SK-N-SH (cell line): ENCODE results near the gene PARN. TPM values are rescaled to one million over a fixed set of nuclear protein-coding genes. Genes with fewer than 3 reads are reported as not detected.

Experiments used
- CTCF ChIA-PET: fragments of 300-600, 350-600 bp; formaldehyde crosslinking; extraction: SDS; loops from one replicate; lab custom pipeline; 2021; lab: Yijun Ruan, JAX
- POLR2A ChIA-PET: fragments of 350-600 bp; sonication (Branson Sonifier 250); formaldehyde crosslinking; extraction: SDS; loops from one replicate; lab custom pipeline; 2020; ENCODE audit warnings: antibody characterized with exemption, inconsistent platforms; lab: Yijun Ruan, JAX
- DNase-seq: peaks from one replicate; pipeline ENCODE4 v3.0.0; 2012
- H2AFZ ChIP-seq: fragments of 200-600 bp; sonication (generic); 2 replicates; pipeline ENCODE4 v1.8.1; 2016; ENCODE audit warnings: antibody characterized with exemption, mild to moderate bottlenecking, low read depth
- H3F3A ChIP-seq: fragments of 200-600 bp; sonication (generic); replicated peaks from 2 replicates; pipeline ENCODE3; 2016; ENCODE audit warnings: antibody characterized with exemption, mild to moderate bottlenecking; ENCODE audit not compliant: insufficient read depth
- H3K27ac ChIP-seq, 2 experiments: fragments of 200-500 bp in 1 of 2; fragments of 200-600 bp in 1 of 2; sonication (Bioruptor generic) in 1 of 2; sonication (generic), shearing (Covaris generic) in 1 of 2; 2 replicates each; pipeline versions ENCODE4 v1.5.1 to v1.6.1; 2014 to 2016; ENCODE audit warnings: low read depth in 2 of 2, inconsistent platforms in 1 of 2, low read length in 1 of 2, mild to moderate bottlenecking in 1 of 2, mixed read lengths in 1 of 2
- H3K27me3 ChIP-seq: fragments of 200-600 bp; sonication (generic), shearing (Covaris generic); 2 replicates; pipeline ENCODE4 v1.6.1; 2016; ENCODE audit warnings: mixed run types; ENCODE audit not compliant: insufficient read depth
- H3K36me3 ChIP-seq, 2 experiments: fragments of 200-500 bp in 1 of 2; fragments of 200-600 bp in 1 of 2; sonication (Bioruptor generic) in 1 of 2; sonication (generic) in 1 of 2; replicated peaks in 1 of 2; 2 replicates each; pipeline versions ENCODE3 to v1.5.1; 2014 to 2016; ENCODE audit warnings: low read length in 1 of 2, mild to moderate bottlenecking in 1 of 2; ENCODE audit not compliant: insufficient read depth in 2 of 2, control insufficient read depth in 1 of 2
- H3K4me1 ChIP-seq, 2 experiments: fragments of 200-500 bp in 1 of 2; fragments of 200-600 bp in 1 of 2; sonication (Bioruptor generic) in 1 of 2; sonication (generic), shearing (Covaris generic) in 1 of 2; 2 replicates each; pipeline versions ENCODE4 v1.5.1 to v1.6.1; 2014 to 2016; ENCODE audit warnings: low read depth in 1 of 2, low read length in 1 of 2, mixed run types in 1 of 2; ENCODE audit not compliant: insufficient read depth in 2 of 2, control insufficient read depth in 1 of 2
- H3K4me2 ChIP-seq: fragments of 200-600 bp; sonication (generic), shearing (Covaris generic); 2 replicates; pipeline ENCODE4 v1.6.1; 2017; ENCODE audit warnings: mixed run types
- H3K4me3 ChIP-seq, 2 experiments: fragments of 200-500 bp in 1 of 2; fragments of 200-600 bp in 1 of 2; sonication (Bioruptor generic) in 1 of 2; sonication (generic), shearing (Covaris generic) in 1 of 2; 2 replicates each; pipeline versions ENCODE4 v1.5.1 to v1.8.1; 2014 to 2016; ENCODE audit warnings: low read depth in 2 of 2, inconsistent platforms in 1 of 2, low read length in 1 of 2, mild to moderate bottlenecking in 1 of 2, mixed read lengths in 1 of 2, moderate library complexity in 1 of 2
- H3K79me2 ChIP-seq: fragments of 200-600 bp; sonication (generic); 2 replicates; pipeline ENCODE4 v1.8.1; 2017; ENCODE audit warnings: mild to moderate bottlenecking; ENCODE audit not compliant: insufficient read depth
- H3K9ac ChIP-seq: fragments of 200-600 bp; sonication (generic); 2 replicates; pipeline ENCODE4 v1.6.1; 2017; ENCODE audit warnings: mixed run types
- H3K9me2 ChIP-seq: fragments of 200-600 bp; sonication (generic); 2 replicates; pipeline ENCODE4 v1.6.1; 2017; ENCODE audit warnings: mixed run types
- H3K9me3 ChIP-seq: fragments of 200-600 bp; sonication (generic); 2 replicates; pipeline ENCODE4 v1.6.1; 2017; ENCODE audit warnings: mixed run types, mild to moderate bottlenecking, moderate library complexity
- H4K20me1 ChIP-seq: fragments of 200-600 bp; sonication (generic); 2 replicates; pipeline ENCODE4 v1.6.1; 2017; ENCODE audit warnings: mild to moderate bottlenecking, mixed run types; ENCODE audit not compliant: insufficient read depth
- ELF1 ChIP-seq: IDR thresholded peaks from 2 replicates; pipeline ENCODE4 v1.4.0; 2012
- EZH2phosphoT487 ChIP-seq: fragments of 200-600 bp; sonication (generic); IDR thresholded peaks from 2 replicates; pipeline ENCODE4 v1.6.1; 2017; ENCODE audit warnings: low read depth, mixed run types, mild to moderate bottlenecking, antibody characterized with exemption, moderate library complexity, borderline replicate concordance
- FOSL2 ChIP-seq: IDR thresholded peaks from 2 replicates; pipeline ENCODE4 v1.4.0; 2012; ENCODE audit warnings: low read depth, mild to moderate bottlenecking, moderate library complexity, borderline replicate concordance
- GABPA ChIP-seq: IDR thresholded peaks from 2 replicates; pipeline ENCODE4 v1.4.0; 2012; ENCODE audit warnings: low read depth, mild to moderate bottlenecking
- MEF2A ChIP-seq: IDR thresholded peaks from 2 replicates; pipeline ENCODE4 v1.4.0; 2012; ENCODE audit warnings: low read depth, borderline replicate concordance
- MXI1 ChIP-seq: IDR thresholded peaks from 2 replicates; pipeline ENCODE4 v1.6.1; 2012; ENCODE audit warnings: mild to moderate bottlenecking, low read depth, low read length, improper control_type of control experiment
- NFIC ChIP-seq: IDR thresholded peaks from 2 replicates; pipeline ENCODE4 v1.4.0; 2012; ENCODE audit warnings: borderline replicate concordance
- NRF1 ChIP-seq: IDR thresholded peaks from 2 replicates; pipeline ENCODE4 v1.6.1; 2012; ENCODE audit warnings: low read depth, mild to moderate bottlenecking, low read length
- RAD21 ChIP-seq: IDR thresholded peaks from 2 replicates; pipeline ENCODE4 v1.6.1; 2012; ENCODE audit warnings: mild to moderate bottlenecking, low read length
- RFX5 ChIP-seq: IDR thresholded peaks from 2 replicates; pipeline ENCODE4 v1.6.1; 2012; ENCODE audit warnings: mild to moderate bottlenecking, improper control_type of control experiment, low read length
- RXRA ChIP-seq: IDR thresholded peaks from 2 replicates; pipeline ENCODE4 v1.4.0; 2012; ENCODE audit warnings: low read depth, mild to moderate bottlenecking, borderline replicate concordance
- SMC3 ChIP-seq: IDR thresholded peaks from 2 replicates; pipeline ENCODE4 v1.6.1; 2012; ENCODE audit warnings: low read depth, low read length, improper control_type of control experiment
- TAF1 ChIP-seq: IDR thresholded peaks from 2 replicates; pipeline ENCODE4 v1.6.1; 2012; ENCODE audit warnings: low read depth, mild to moderate bottlenecking, low read length, moderate library complexity, borderline replicate concordance
- TCF12 ChIP-seq: IDR thresholded peaks from 2 replicates; pipeline ENCODE4 v1.4.0; 2012
- USF1 ChIP-seq: IDR thresholded peaks from 2 replicates; pipeline ENCODE4 v1.4.0; 2012; ENCODE audit warnings: low read depth, borderline replicate concordance
- WGBS: methylation state at CpG from one replicate; pipeline ENCODE4 v1.1.6; 2017; ENCODE audit warnings: low lambda C conversion rate; 5-methylcytosine and 5-hydroxymethylcytosine counted together
- polyA plus RNA-seq, 3 experiments: library from polyadenylated mRNA; depleted of rRNA; stranded (reverse); fragments of >200 nt; gene quantifications; 2 replicates each; pipeline ENCODE4 v1.2.3, GENCODE V29; 2012
- TF ChIP-seq, protein P1 (sequence below): IDR thresholded peaks from 2 replicates; pipeline ENCODE4; 2012
- TF ChIP-seq, protein P2 (sequence below): fragments of 200-600 bp; sonication (generic); IDR thresholded peaks from 2 replicates; pipeline ENCODE4 v1.6.1; 2017; ENCODE audit warnings: antibody characterized with exemption, mild to moderate bottlenecking, moderate library complexity
- TF ChIP-seq, protein P3 (sequence below): fragments of 150-350 bp; IDR thresholded peaks from 2 replicates; pipeline ENCODE4 v1.6.1; 2017; ENCODE audit warnings: antibody characterized with exemption, low read length, low read depth, borderline replicate concordance
- TF ChIP-seq, protein P4 (sequence below): IDR thresholded peaks from 2 replicates; pipeline ENCODE4 v1.4.0; 2012; ENCODE audit warnings: low read depth

Gene PARN
- polyA plus RNA-seq, 1 of the 3 experiments (the other 2 are of a cell fraction): 20.5 TPM

- H3K4me3 ChIP-seq: no peak overlapping the region
- H3K9ac ChIP-seq: no peak overlapping the region
- no peak overlapping the region for H3K4me2 ChIP-seq
- no peaks in the 10 kb centered on the region for H3K9me2 ChIP-seq
- peaks cover 12% of the 10 kb centered on the region for H3F3A ChIP-seq
- peaks cover 0 to 15% of the 10 kb centered on the region in 2 experiments; a peak in 2 of 4 replicates for H3K4me1 ChIP-seq
- no peaks in the 10 kb centered on the region for H3K27me3 ChIP-seq
- no peaks in the 10 kb centered on the region for H4K20me1 ChIP-seq
- no peaks in the 10 kb centered on the region for H3K9me3 ChIP-seq
- no peak overlapping the region for H3K27ac ChIP-seq
- 91% methylated on average over 3 of the region's 3 CpGs for WGBS
- ChIA-PET POLR2A (no interaction called here), CTCF (no interaction called here)
- no peak overlapping the region for H2AFZ ChIP-seq
- DNase-seq: no peak
- H3K36me3 ChIP-seq: no peaks in the 10 kb centered on the region
- TF ChIP-seq SMC3: no peak
- no peak for TF ChIP-seq RXRA
- no peak for TF ChIP-seq TAF1
- TF ChIP-seq NFIC: no peak
- no peak for TF ChIP-seq USF1
- TF ChIP-seq ELF1: no peak
- no peak for TF ChIP-seq EZH2phosphoT487
- TF ChIP-seq, protein P1, sequence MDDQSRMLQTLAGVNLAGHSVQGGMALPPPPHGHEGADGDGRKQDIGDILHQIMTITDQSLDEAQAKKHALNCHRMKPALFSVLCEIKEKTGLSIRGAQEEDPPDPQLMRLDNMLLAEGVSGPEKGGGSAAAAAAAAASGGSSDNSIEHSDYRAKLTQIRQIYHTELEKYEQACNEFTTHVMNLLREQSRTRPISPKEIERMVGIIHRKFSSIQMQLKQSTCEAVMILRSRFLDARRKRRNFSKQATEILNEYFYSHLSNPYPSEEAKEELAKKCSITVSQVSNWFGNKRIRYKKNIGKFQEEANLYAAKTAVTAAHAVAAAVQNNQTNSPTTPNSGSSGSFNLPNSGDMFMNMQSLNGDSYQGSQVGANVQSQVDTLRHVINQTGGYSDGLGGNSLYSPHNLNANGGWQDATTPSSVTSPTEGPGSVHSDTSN: no peak
- no peak for TF ChIP-seq TCF12
- H3K79me2 ChIP-seq: no peaks in the 10 kb centered on the region
Measured at GRCh38 chr16:14452066-14452465, 178.0 kb downstream of the PARN start.

GRCh38 chr16:14450846-14451245 is 179.2 kb downstream of the PARN start:
- Histone ChIP-seq H3K9me2 (no peaks in the 10 kb centered on the region), H3K27me3 (no peaks in the 10 kb centered on the region), H4K20me1 (no peaks in the 10 kb centered on the region), H3K4me2 (no peak overlapping the region), H3K4me1 (peaks cover 6 to 15% of the 10 kb centered on the region in 2 experiments; a peak in 3 of 4 replicates), H3K4me3 (no peak overlapping the region), H3K9ac (no peak overlapping the region), H3K79me2 (no peaks in the 10 kb centered on the region), H3K36me3 (peaks cover 0 to 7% of the 10 kb centered on the region in 2 experiments), H3K27ac (no peak overlapping the region), H3F3A (peaks cover 12% of the 10 kb centered on the region), H3K9me3 (no peaks in the 10 kb centered on the region), H2AFZ (no peak overlapping the region)
- POLR2A ChIA-PET: no interaction called here
- CTCF ChIA-PET: interaction anchor here (1.7 kb wide), 1 partner anchor 8 kb away, joined by 3 read pairs; no protein-coding TSS in a partner anchor
- TF ChIP-seq, protein P1: no peak
- TF ChIP-seq USF1 (no peak), ELF1 (no peak), FOSL2 (no peak), MXI1 (no peak), RFX5 (no peak), MEF2A (no peak), RAD21 (no peak), RXRA (no peak), GABPA (no peak), TCF12 (no peak), NRF1 (no peak)
- TF ChIP-seq, protein P2, sequence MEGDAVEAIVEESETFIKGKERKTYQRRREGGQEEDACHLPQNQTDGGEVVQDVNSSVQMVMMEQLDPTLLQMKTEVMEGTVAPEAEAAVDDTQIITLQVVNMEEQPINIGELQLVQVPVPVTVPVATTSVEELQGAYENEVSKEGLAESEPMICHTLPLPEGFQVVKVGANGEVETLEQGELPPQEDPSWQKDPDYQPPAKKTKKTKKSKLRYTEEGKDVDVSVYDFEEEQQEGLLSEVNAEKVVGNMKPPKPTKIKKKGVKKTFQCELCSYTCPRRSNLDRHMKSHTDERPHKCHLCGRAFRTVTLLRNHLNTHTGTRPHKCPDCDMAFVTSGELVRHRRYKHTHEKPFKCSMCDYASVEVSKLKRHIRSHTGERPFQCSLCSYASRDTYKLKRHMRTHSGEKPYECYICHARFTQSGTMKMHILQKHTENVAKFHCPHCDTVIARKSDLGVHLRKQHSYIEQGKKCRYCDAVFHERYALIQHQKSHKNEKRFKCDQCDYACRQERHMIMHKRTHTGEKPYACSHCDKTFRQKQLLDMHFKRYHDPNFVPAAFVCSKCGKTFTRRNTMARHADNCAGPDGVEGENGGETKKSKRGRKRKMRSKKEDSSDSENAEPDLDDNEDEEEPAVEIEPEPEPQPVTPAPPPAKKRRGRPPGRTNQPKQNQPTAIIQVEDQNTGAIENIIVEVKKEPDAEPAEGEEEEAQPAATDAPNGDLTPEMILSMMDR: no peak
- TF ChIP-seq, protein P3, sequence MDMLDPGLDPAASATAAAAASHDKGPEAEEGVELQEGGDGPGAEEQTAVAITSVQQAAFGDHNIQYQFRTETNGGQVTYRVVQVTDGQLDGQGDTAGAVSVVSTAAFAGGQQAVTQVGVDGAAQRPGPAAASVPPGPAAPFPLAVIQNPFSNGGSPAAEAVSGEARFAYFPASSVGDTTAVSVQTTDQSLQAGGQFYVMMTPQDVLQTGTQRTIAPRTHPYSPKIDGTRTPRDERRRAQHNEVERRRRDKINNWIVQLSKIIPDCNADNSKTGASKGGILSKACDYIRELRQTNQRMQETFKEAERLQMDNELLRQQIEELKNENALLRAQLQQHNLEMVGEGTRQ: no peak
- TF ChIP-seq, protein P4, sequence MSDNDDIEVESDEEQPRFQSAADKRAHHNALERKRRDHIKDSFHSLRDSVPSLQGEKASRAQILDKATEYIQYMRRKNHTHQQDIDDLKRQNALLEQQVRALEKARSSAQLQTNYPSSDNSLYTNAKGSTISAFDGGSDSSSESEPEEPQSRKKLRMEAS: no peak
- DNase-seq: no peak
- 96% methylated on average over 6 of the region's 6 CpGs for WGBS
